IMR-90 (cell line): ENCODE data around the gene PRKAG2.

Experiments
- BHLHE40 ChIP-seq: fragments of 150-350 bp; IDR thresholded peaks from 2 replicates; pipeline ENCODE4 v1.6.1; 2016; ENCODE audit warnings: mild to moderate bottlenecking, low read depth, low read length
- CEBPB ChIP-seq: IDR thresholded peaks from 2 replicates; pipeline ENCODE4 v1.6.1; 2012; ENCODE audit warnings: low read depth, low read length, improper control_type of control experiment
- CHD1 ChIP-seq: IDR thresholded peaks from 2 replicates; pipeline ENCODE4 v1.6.1; 2012; ENCODE audit warnings: low read depth, low read length, improper control_type of control experiment
- CTCF ChIP-seq: conservative IDR thresholded peaks from 2 replicates; pipeline ENCODE4 v1.5.1; 2012; ENCODE audit warnings: mild to moderate bottlenecking, low read depth, low read length, improper control_type of control experiment
- ELK1 ChIP-seq: fragments of 150-350 bp; IDR thresholded peaks from 2 replicates; pipeline ENCODE4 v1.6.1; 2016; ENCODE audit warnings: low read depth, mild to moderate bottlenecking, low read length, moderate library complexity, borderline replicate concordance
- FOS ChIP-seq: fragments of 150-350 bp; IDR thresholded peaks from 2 replicates; pipeline ENCODE4 v1.6.1; 2016; ENCODE audit warnings: low read depth, low read length
- MAFK ChIP-seq: IDR thresholded peaks from 2 replicates; pipeline ENCODE4 v1.6.1; 2012; ENCODE audit warnings: low read depth, low read length, improper control_type of control experiment
- MXI1 ChIP-seq: IDR thresholded peaks from 2 replicates; pipeline ENCODE4 v1.6.1; 2012; ENCODE audit warnings: low read depth, mild to moderate bottlenecking, low read length, moderate library complexity, borderline replicate concordance
- NFE2L2 ChIP-seq: fragments of 150-350 bp; IDR thresholded peaks from 2 replicates; pipeline ENCODE4 v1.6.1; 2016; ENCODE audit warnings: low read depth, mild to moderate bottlenecking, low read length
- POLR2A ChIP-seq: IDR thresholded peaks from 2 replicates; pipeline ENCODE4 v1.6.1; 2012; ENCODE audit warnings: mild to moderate bottlenecking, low read depth, low read length
- RAD21 ChIP-seq: IDR thresholded peaks from 2 replicates; pipeline ENCODE4 v1.6.1; 2012; ENCODE audit warnings: low read length, improper control_type of control experiment
- RCOR1 ChIP-seq: IDR thresholded peaks from 2 replicates; pipeline ENCODE4 v1.6.1; 2012; ENCODE audit warnings: mild to moderate bottlenecking, low read length, improper control_type of control experiment; ENCODE audit not compliant: insufficient replicate concordance
- RFX5 ChIP-seq: IDR thresholded peaks from 2 replicates; pipeline ENCODE4 v1.8.0; 2012; ENCODE audit warnings: low read depth, mild to moderate bottlenecking, low read length, moderate library complexity
- SMC3 ChIP-seq: fragments of 150-350 bp; IDR thresholded peaks from 2 replicates; pipeline ENCODE4 v1.6.1; 2016; ENCODE audit warnings: low read depth, mild to moderate bottlenecking, antibody characterized with exemption, low read length, moderate library complexity

GRCh38 chr7:151707105-151707469 lies 169.8 kb downstream of the PRKAG2 start:
- no peak for TF ChIP-seq CTCF
- TF ChIP-seq POLR2A, result no peak
- TF ChIP-seq CEBPB, result no peak
- TF ChIP-seq RAD21, result no peak
- no peak for TF ChIP-seq SMC3
- no peak for TF ChIP-seq MAFK
- TF ChIP-seq FOS, result no peak
- no peak for TF ChIP-seq BHLHE40
- TF ChIP-seq CHD1, result no peak
- no peak for TF ChIP-seq MXI1
- no peak for TF ChIP-seq ELK1
- TF ChIP-seq RCOR1, result no peak
- TF ChIP-seq RFX5, result no peak
- no peak for TF ChIP-seq NFE2L2
